ENCODE measurements around the gene SLC13A2. TPM values are rescaled to one million over a fixed set of nuclear protein-coding genes. Genes with fewer than 3 reads are reported as not detected.
"Not testable (repeated sequence)": the region's sequence is repeated elsewhere in the genome, so short reads cannot be mapped to it uniquely, and the experiment has no call there.

SLC13A2 gene
- not detected for total RNA-seq

GRCh38 chr17:28473542-28473941, at the start of gene SLC13A2:
TSS of gene SLC13A2 (plus strand) at chr17:28473644. CDS start at chr17:28473713, 69 bp downstream.
- POLR2A ChIA-PET = no interaction called here
- no peaks in the 10 kb centered on the region for H3K36me3 Mint-ChIP-seq
- no peaks in the 10 kb centered on the region for H3K9me3 Mint-ChIP-seq
- peak; percentile 7 for DNase-seq
- H3K27ac Mint-ChIP-seq = no peak within 1 kb of the TSS
- H3K4me1 Mint-ChIP-seq (ENCODE audit: low read depth) = peaks cover 17% of the 10 kb centered on the region
- CTCF ChIA-PET = no interaction called here
- intact Hi-C loops (cut with micrococcal nuclease) = no loop called here
- H3K4me3 Mint-ChIP-seq = no peak within 1 kb of the TSS
- H3K27me3 Mint-ChIP-seq = no peaks in the 10 kb centered on the region

- Mint-ChIP-seq H3K4me1 (ENCODE audit: low read depth) (no peaks in the 10 kb centered on the region), H3K9me3 (no peaks in the 10 kb centered on the region), H3K27ac (no peak overlapping the region), H3K27me3 (peaks cover 1% of the 10 kb centered on the region), H3K36me3 (no peaks in the 10 kb centered on the region), H3K4me3 (no peak overlapping the region)
- ChIA-PET POLR2A (no interaction called here), CTCF (interaction anchor here (3.1 kb wide), 1 partner anchor 8 kb away, joined by 10 read pairs; no protein-coding TSS in a partner anchor)
- intact Hi-C loops (cut with micrococcal nuclease) = no loop called here
- no peak for DNase-seq
Observed at GRCh38 chr17:28425206-28425605, 48.2 kb upstream of the SLC13A2 start.

- H3K9me3 Mint-ChIP-seq = no peaks in the 10 kb centered on the region
- no peaks in the 10 kb centered on the region for H3K36me3 Mint-ChIP-seq
- H3K4me3 Mint-ChIP-seq = no peak overlapping the region
- H3K27me3 Mint-ChIP-seq = peaks cover 1% of the 10 kb centered on the region
- DNase-seq = no peak
- H3K27ac Mint-ChIP-seq = no peak overlapping the region
- ChIA-PET CTCF (interaction anchor here (1.0 to 3.1 kb wide), 2 partner anchors 9 to 21 kb away, joined by 3 to 10 read pairs; no protein-coding TSS in a partner anchor), POLR2A (no interaction called here)
- intact Hi-C loops (cut with micrococcal nuclease) = no loop called here
- H3K4me1 Mint-ChIP-seq (ENCODE audit: low read depth) = no peaks in the 10 kb centered on the region
Observed at GRCh38 chr17:28426081-28426519, 47.3 kb upstream of the SLC13A2 start.

GRCh38 chr17:28427371-28427770, 46.1 kb upstream of the SLC13A2 start:
- no peaks in the 10 kb centered on the region for H3K4me1 Mint-ChIP-seq (ENCODE audit: low read depth)
- H3K36me3 Mint-ChIP-seq = no peaks in the 10 kb centered on the region
- DNase-seq = no peak
- no peak overlapping the region for H3K4me3 Mint-ChIP-seq
- H3K27ac Mint-ChIP-seq = no peak overlapping the region
- CTCF ChIA-PET = no interaction called here
- intact Hi-C loops (cut with micrococcal nuclease) = no loop called here
- POLR2A ChIA-PET = no interaction called here
- no peaks in the 10 kb centered on the region for H3K9me3 Mint-ChIP-seq
- H3K27me3 Mint-ChIP-seq = peaks cover 6% of the 10 kb centered on the region

GRCh38 chr17:28427982-28428381, 45.5 kb upstream of the SLC13A2 start:
- H3K9me3 Mint-ChIP-seq; intact Hi-C loops (cut with micrococcal nuclease); POLR2A ChIA-PET; DNase-seq; H3K4me3 Mint-ChIP-seq; H3K27me3 Mint-ChIP-seq; H3K4me1 Mint-ChIP-seq (ENCODE audit: low read depth); H3K36me3 Mint-ChIP-seq; H3K27ac Mint-ChIP-seq: not testable (repeated sequence)
- CTCF ChIA-PET = interaction anchor here (1.2 kb wide), 1 partner anchor 11 kb away, joined by 3 read pairs; no protein-coding TSS in a partner anchor

- Mint-ChIP-seq H3K4me3 (no peak overlapping the region), H3K27ac (no peak overlapping the region), H3K36me3 (no peaks in the 10 kb centered on the region), H3K4me1 (ENCODE audit: low read depth) (no peaks in the 10 kb centered on the region), H3K27me3 (peaks cover 7% of the 10 kb centered on the region), H3K9me3 (no peaks in the 10 kb centered on the region)
- no peak for DNase-seq
- ChIA-PET POLR2A (no interaction called here), CTCF (interaction anchor here (1.9 kb wide), 1 partner anchor 17 kb away, joined by 6 read pairs; no protein-coding TSS in a partner anchor)
- intact Hi-C loops (cut with micrococcal nuclease) = no loop called here
Observed at GRCh38 chr17:28433721-28434120, 39.7 kb upstream of the SLC13A2 start.

- H3K27me3 Mint-ChIP-seq; H3K4me1 Mint-ChIP-seq (ENCODE audit: low read depth); H3K4me3 Mint-ChIP-seq; DNase-seq; intact Hi-C loops (cut with micrococcal nuclease); H3K9me3 Mint-ChIP-seq; H3K27ac Mint-ChIP-seq; POLR2A ChIA-PET; H3K36me3 Mint-ChIP-seq; CTCF ChIA-PET: not testable (repeated sequence)
Observed at GRCh38 chr17:28434326-28434725, 39.1 kb upstream of the SLC13A2 start.

GRCh38 chr17:28443901-28444638, 29.4 kb upstream of the SLC13A2 start:
- H3K27me3 Mint-ChIP-seq = peaks cover 8% of the 10 kb centered on the region
- H3K27ac Mint-ChIP-seq = no peak overlapping the region
- no peak overlapping the region for H3K4me3 Mint-ChIP-seq
- DNase-seq = no peak
- CTCF ChIA-PET = interaction anchor here (1.0 kb wide), 1 partner anchor 28 kb away, joined by 3 read pairs; no protein-coding TSS in a partner anchor
- intact Hi-C loops (cut with micrococcal nuclease) = no loop called here
- no peaks in the 10 kb centered on the region for H3K9me3 Mint-ChIP-seq
- no peaks in the 10 kb centered on the region for H3K36me3 Mint-ChIP-seq
- POLR2A ChIA-PET = no interaction called here
- H3K4me1 Mint-ChIP-seq (ENCODE audit: low read depth) = no peaks in the 10 kb centered on the region

- no peak overlapping the region for H3K27ac Mint-ChIP-seq
- H3K36me3 Mint-ChIP-seq = no peaks in the 10 kb centered on the region
- peaks cover 2% of the 10 kb centered on the region for H3K27me3 Mint-ChIP-seq
- H3K4me3 Mint-ChIP-seq = no peak overlapping the region
- ChIA-PET CTCF (no interaction called here), POLR2A (no interaction called here)
- intact Hi-C loops (cut with micrococcal nuclease) = no loop called here
- no peaks in the 10 kb centered on the region for H3K4me1 Mint-ChIP-seq (ENCODE audit: low read depth)
- no peak for DNase-seq
- no peaks in the 10 kb centered on the region for H3K9me3 Mint-ChIP-seq
Observed at GRCh38 chr17:28446716-28447395, 26.6 kb upstream of the SLC13A2 start.

- no peak for DNase-seq
- Mint-ChIP-seq H3K4me3 (no peak overlapping the region), H3K27ac (no peak overlapping the region), H3K9me3 (no peaks in the 10 kb centered on the region), H3K27me3 (peaks cover 2% of the 10 kb centered on the region), H3K36me3 (no peaks in the 10 kb centered on the region), H3K4me1 (ENCODE audit: low read depth) (no peaks in the 10 kb centered on the region)
- ChIA-PET CTCF (no interaction called here), POLR2A (no interaction called here)
- intact Hi-C loops (cut with micrococcal nuclease) = no loop called here
Observed at GRCh38 chr17:28447396-28447760, 26.1 kb upstream of the SLC13A2 start.

- H3K9me3 Mint-ChIP-seq = no peaks in the 10 kb centered on the region
- H3K4me1 Mint-ChIP-seq (ENCODE audit: low read depth) = no peaks in the 10 kb centered on the region
- no peak overlapping the region for H3K27ac Mint-ChIP-seq
- H3K27me3 Mint-ChIP-seq = peaks cover 2% of the 10 kb centered on the region
- intact Hi-C loops (cut with micrococcal nuclease) = no loop called here
- no peak overlapping the region for H3K4me3 Mint-ChIP-seq
- H3K36me3 Mint-ChIP-seq = no peaks in the 10 kb centered on the region
- ChIA-PET POLR2A (interaction anchor here (0.7 kb wide), 1 partner anchor 838 kb away, joined by 3 read pairs; no protein-coding TSS in a partner anchor), CTCF (interaction anchor here (1.3 kb wide), 1 partner anchor 33 kb away, joined by 6 read pairs; no protein-coding TSS in a partner anchor)
- DNase-seq = no peak
Observed at GRCh38 chr17:28449859-28450258, 23.6 kb upstream of the SLC13A2 start.

- H3K27ac Mint-ChIP-seq = no peak overlapping the region
- no peak for DNase-seq
- H3K4me1 Mint-ChIP-seq (ENCODE audit: low read depth) = no peaks in the 10 kb centered on the region
- no peak overlapping the region for H3K4me3 Mint-ChIP-seq
- intact Hi-C loops (cut with micrococcal nuclease) = no loop called here
- no peaks in the 10 kb centered on the region for H3K36me3 Mint-ChIP-seq
- ChIA-PET POLR2A (no interaction called here), CTCF (no interaction called here)
- peaks cover 3% of the 10 kb centered on the region for H3K27me3 Mint-ChIP-seq
- no peaks in the 10 kb centered on the region for H3K9me3 Mint-ChIP-seq
Observed at GRCh38 chr17:28457890-28458289, 15.6 kb upstream of the SLC13A2 start.

- H3K27ac Mint-ChIP-seq; H3K27me3 Mint-ChIP-seq; H3K4me1 Mint-ChIP-seq (ENCODE audit: low read depth); H3K36me3 Mint-ChIP-seq; CTCF ChIA-PET; H3K9me3 Mint-ChIP-seq; intact Hi-C loops (cut with micrococcal nuclease); POLR2A ChIA-PET; DNase-seq; H3K4me3 Mint-ChIP-seq: not testable (repeated sequence)
Observed at GRCh38 chr17:28458881-28459280, 14.6 kb upstream of the SLC13A2 start.
